ENCODE data around the gene HSPB8. TPM values are rescaled to one million over a fixed set of nuclear protein-coding genes. Genes with fewer than 3 reads are reported as not detected.

The HSPB8 gene
- total and polyA plus RNA-seq, 2 of the 4 experiments (the other 2 are of a cell fraction) = 12.9 to 25.8 TPM

DNA sequence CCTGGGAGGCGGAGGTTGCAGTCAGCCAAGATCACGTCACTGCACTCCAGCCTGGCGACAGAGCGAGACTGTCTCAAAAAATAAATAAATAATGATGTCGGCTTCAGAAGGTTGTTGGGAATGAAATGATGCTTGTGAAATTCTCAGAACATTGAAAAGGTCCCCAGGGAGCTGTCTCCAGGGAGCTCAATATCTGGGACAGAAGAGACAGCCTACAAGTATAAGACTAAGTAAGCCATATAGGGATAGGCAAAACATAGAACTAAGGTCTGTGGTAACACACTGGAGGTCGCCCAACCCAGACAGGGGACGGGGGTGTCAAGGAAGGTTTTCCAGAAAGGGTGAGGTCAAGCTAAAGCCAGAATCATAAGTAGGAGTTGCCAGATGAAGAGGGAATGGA is 29.5 kb upstream of the HSPB8 start:
- Histone ChIP-seq H4K5ac (ENCODE audit: low read depth, low read length) (no peak overlapping the region), H3K4me2 (ENCODE audit: low read depth, low read length) (no peak overlapping the region), H2BK120ac (ENCODE audit: low read depth, low read length) (no peak overlapping the region), H3K9me3 (ENCODE audit: control insufficient read depth, insufficient read depth, low read length) (0 out of 2 replicates have a peak, but pooled peaks cover 2% of the 10 kb centered on the region), H2BK15ac (ENCODE audit: low read depth, low read length) (no peak overlapping the region), H3K18ac (ENCODE audit: low read depth, low read length) (no peak overlapping the region), H2BK20ac (ENCODE audit: low read depth, low read length) (no peak overlapping the region), H3K9me1 (ENCODE audit: insufficient read depth, low read length) (no peaks in the 10 kb centered on the region), H2BK5ac (ENCODE audit: low read depth, low read length, poor library complexity, severe bottlenecking) (no peak overlapping the region), H3K23ac (ENCODE audit: low read depth, low read length) (no peak overlapping the region), H3K36me3 (ENCODE audit: control insufficient read depth, insufficient read depth, low read length) (no peaks in the 10 kb centered on the region), H3K79me1 (ENCODE audit: low read depth in 1 of 2, low read length in 2 of 2) (no peaks in the 10 kb centered on the region), H4K8ac (ENCODE audit: low read depth in 2 of 2, low read length in 2 of 2) (no peak overlapping the region), H3K4me1 (ENCODE audit: control insufficient read depth, insufficient read depth, low read length) (no peaks in the 10 kb centered on the region), H3K9ac (ENCODE audit: low read depth, low read length) (no peak overlapping the region), H2AK5ac (ENCODE audit: low read depth, low read length) (no peak overlapping the region), H3K27ac (ENCODE audit: insufficient read depth, low read length) (no peak overlapping the region), H2AK9ac (replicated peaks; ENCODE audit: low read depth, low read length, poor library complexity) (no peak overlapping the region), H3K4ac (ENCODE audit: low read depth, low read length) (no peak overlapping the region), H2AFZ (replicated peaks; ENCODE audit: low read length, poor library complexity) (no peak overlapping the region), H3K14ac (replicated peaks; ENCODE audit: low read depth, low read length) (no peak overlapping the region), H3K56ac (ENCODE audit: extremely low read depth, insufficient read depth, low read length) (no peak overlapping the region), H3K4me3 (ENCODE audit: insufficient read depth, low read depth, low read length) (no peak overlapping the region), H3K27me3 (ENCODE audit: control insufficient read depth, insufficient read depth, low read length) (0 out of 2 replicates have a peak, but pooled peaks cover 2% of the 10 kb centered on the region), H4K20me1 (ENCODE audit: insufficient read depth, low read length) (no peaks in the 10 kb centered on the region), H4K91ac (ENCODE audit: insufficient read depth, low read depth, low read length) (no peak overlapping the region)
- POLR2A ChIA-PET (ENCODE audit: unreplicated experiment) = no interaction called here
- ATAC-seq (ENCODE audit: low read depth) (no peak), DNase-seq (no peak)
- intact Hi-C loops (cut with micrococcal nuclease) = no loop called here
- TF ChIP-seq FOS (IDR thresholded peaks at IDR 0.05; ENCODE audit: low read depth, low read length) (no peak), SMC3 (IDR thresholded peaks at IDR 0.05; ENCODE audit: low read depth, low read length) (no peak), RAD21 (IDR thresholded peaks at IDR 0.05; ENCODE audit: low read length) (no peak), RCOR1 (IDR thresholded peaks at IDR 0.05; ENCODE audit: insufficient replicate concordance, low read length) (no peak), BHLHE40 (IDR thresholded peaks at IDR 0.05; ENCODE audit: low read depth, low read length) (no peak), CEBPB (IDR thresholded peaks at IDR 0.05; ENCODE audit: low read depth, low read length) (no peak), MAFK (IDR thresholded peaks at IDR 0.05; ENCODE audit: low read depth, low read length) (no peak), RFX5 (IDR thresholded peaks at IDR 0.05; ENCODE audit: low read depth, low read length) (no peak), CHD1 (IDR thresholded peaks at IDR 0.05; ENCODE audit: low read depth, low read length) (no peak), POLR2A (IDR thresholded peaks at IDR 0.05; ENCODE audit: low read depth, low read length) (no peak), NFE2L2 (IDR thresholded peaks at IDR 0.05; ENCODE audit: low read depth, low read length) (no peak), MAZ (IDR thresholded peaks at IDR 0.05; ENCODE audit: borderline replicate concordance, low read depth, low read length) (no peak), MXI1 (IDR thresholded peaks at IDR 0.05; ENCODE audit: borderline replicate concordance, low read depth, low read length) (no peak)
- TF ChIP-seq, protein P1, sequence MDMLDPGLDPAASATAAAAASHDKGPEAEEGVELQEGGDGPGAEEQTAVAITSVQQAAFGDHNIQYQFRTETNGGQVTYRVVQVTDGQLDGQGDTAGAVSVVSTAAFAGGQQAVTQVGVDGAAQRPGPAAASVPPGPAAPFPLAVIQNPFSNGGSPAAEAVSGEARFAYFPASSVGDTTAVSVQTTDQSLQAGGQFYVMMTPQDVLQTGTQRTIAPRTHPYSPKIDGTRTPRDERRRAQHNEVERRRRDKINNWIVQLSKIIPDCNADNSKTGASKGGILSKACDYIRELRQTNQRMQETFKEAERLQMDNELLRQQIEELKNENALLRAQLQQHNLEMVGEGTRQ (IDR thresholded peaks at IDR 0.05; ENCODE audit: low read depth, low read length) = no peak
- TF ChIP-seq, protein P2, sequence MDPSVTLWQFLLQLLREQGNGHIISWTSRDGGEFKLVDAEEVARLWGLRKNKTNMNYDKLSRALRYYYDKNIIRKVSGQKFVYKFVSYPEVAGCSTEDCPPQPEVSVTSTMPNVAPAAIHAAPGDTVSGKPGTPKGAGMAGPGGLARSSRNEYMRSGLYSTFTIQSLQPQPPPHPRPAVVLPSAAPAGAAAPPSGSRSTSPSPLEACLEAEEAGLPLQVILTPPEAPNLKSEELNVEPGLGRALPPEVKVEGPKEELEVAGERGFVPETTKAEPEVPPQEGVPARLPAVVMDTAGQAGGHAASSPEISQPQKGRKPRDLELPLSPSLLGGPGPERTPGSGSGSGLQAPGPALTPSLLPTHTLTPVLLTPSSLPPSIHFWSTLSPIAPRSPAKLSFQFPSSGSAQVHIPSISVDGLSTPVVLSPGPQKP (IDR thresholded peaks at IDR 0.05; ENCODE audit: borderline replicate concordance, low read depth, low read length) = no peak
- TF ChIP-seq, protein P3, sequence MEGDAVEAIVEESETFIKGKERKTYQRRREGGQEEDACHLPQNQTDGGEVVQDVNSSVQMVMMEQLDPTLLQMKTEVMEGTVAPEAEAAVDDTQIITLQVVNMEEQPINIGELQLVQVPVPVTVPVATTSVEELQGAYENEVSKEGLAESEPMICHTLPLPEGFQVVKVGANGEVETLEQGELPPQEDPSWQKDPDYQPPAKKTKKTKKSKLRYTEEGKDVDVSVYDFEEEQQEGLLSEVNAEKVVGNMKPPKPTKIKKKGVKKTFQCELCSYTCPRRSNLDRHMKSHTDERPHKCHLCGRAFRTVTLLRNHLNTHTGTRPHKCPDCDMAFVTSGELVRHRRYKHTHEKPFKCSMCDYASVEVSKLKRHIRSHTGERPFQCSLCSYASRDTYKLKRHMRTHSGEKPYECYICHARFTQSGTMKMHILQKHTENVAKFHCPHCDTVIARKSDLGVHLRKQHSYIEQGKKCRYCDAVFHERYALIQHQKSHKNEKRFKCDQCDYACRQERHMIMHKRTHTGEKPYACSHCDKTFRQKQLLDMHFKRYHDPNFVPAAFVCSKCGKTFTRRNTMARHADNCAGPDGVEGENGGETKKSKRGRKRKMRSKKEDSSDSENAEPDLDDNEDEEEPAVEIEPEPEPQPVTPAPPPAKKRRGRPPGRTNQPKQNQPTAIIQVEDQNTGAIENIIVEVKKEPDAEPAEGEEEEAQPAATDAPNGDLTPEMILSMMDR (conservative IDR thresholded peaks at IDR 0.05; ENCODE audit: low read depth, low read length) = no peak
- BruUV-seq (replicated peaks) = no TSS peak
- in situ Hi-C loops (cut with MboI; ENCODE audit: low sequenced_read_pairs) = no loop called here
- dilution Hi-C loops (cut with HindIII; ENCODE audit: low sequenced_read_pairs, unreplicated experiment) = no loop called here
- 80% methylated on average over 2 of the region's 7 CpGs; no CpG with 5 or more reads in 1 of the 2 experiments for WGBS, 2 experiments (ENCODE audit: extremely low coverage in 2 of 2, insufficient read length in 1 of 2)
- CTCF ChIA-PET = no interaction called here

All from IMR-90 (cell line).